MM.1S (cell line): ENCODE results near the gene GABRB2.

ENCODE experiments used
- CTCF ChIP-seq: fragments of 300-600 bp; sonication (generic); IDR thresholded peaks from 2 replicates; pipeline ENCODE4 v1.5.1; 2016; ENCODE audit warnings: antibody characterized with exemption, low read length, mixed read lengths
- EZH2 ChIP-seq: fragments of 300-600 bp; sonication (generic); optimal IDR thresholded peaks from 2 replicates; pipeline ENCODE3; 2017; ENCODE audit warnings: low read depth, mild to moderate bottlenecking, antibody characterized with exemption, low read length, mixed read lengths

GRCh38 chr5:161396171-161396570 is 150.4 kb downstream of the GABRB2 start:
- TF ChIP-seq CTCF (no peak), EZH2 (no peak)
